ENCODE measurements around the gene REEP1.

The REEP1 gene

GRCh38 chr2:86213056-86213455 is 124.4 kb downstream of the REEP1 start:
- no peak for DNase-seq (ENCODE audit: insufficient read length, low spot score)
- no peak for FAIRE-seq
- TF ChIP-seq, protein P1, sequence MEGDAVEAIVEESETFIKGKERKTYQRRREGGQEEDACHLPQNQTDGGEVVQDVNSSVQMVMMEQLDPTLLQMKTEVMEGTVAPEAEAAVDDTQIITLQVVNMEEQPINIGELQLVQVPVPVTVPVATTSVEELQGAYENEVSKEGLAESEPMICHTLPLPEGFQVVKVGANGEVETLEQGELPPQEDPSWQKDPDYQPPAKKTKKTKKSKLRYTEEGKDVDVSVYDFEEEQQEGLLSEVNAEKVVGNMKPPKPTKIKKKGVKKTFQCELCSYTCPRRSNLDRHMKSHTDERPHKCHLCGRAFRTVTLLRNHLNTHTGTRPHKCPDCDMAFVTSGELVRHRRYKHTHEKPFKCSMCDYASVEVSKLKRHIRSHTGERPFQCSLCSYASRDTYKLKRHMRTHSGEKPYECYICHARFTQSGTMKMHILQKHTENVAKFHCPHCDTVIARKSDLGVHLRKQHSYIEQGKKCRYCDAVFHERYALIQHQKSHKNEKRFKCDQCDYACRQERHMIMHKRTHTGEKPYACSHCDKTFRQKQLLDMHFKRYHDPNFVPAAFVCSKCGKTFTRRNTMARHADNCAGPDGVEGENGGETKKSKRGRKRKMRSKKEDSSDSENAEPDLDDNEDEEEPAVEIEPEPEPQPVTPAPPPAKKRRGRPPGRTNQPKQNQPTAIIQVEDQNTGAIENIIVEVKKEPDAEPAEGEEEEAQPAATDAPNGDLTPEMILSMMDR (IDR thresholded peaks at IDR 0.05; ENCODE audit: insufficient read depth, missing control alignments), result no peak

DNA sequence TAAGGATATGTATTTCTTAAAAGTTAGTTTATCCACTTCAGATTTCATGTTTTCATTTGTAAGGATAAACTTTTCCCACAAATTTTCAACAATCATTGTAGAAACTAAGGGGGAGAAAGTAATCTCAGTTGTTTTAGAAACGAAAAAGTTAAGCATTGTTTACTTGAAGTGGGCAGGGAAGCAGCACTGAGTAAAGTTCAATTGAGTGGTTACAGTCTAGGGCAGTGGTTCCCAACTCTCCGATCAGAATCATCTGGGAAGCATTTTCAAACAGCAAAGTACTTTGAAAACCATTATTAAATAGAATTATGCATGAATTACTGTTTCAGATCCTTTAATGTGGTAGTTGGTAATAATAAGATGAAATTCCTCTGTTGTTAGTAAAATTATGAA is 125.6 kb downstream of the REEP1 start:
- FAIRE-seq, result no peak
- DNase-seq (ENCODE audit: insufficient read length, low spot score), result no peak
- TF ChIP-seq, protein P1 (IDR thresholded peaks at IDR 0.05; ENCODE audit: insufficient read depth, missing control alignments), result no peak

DNA sequence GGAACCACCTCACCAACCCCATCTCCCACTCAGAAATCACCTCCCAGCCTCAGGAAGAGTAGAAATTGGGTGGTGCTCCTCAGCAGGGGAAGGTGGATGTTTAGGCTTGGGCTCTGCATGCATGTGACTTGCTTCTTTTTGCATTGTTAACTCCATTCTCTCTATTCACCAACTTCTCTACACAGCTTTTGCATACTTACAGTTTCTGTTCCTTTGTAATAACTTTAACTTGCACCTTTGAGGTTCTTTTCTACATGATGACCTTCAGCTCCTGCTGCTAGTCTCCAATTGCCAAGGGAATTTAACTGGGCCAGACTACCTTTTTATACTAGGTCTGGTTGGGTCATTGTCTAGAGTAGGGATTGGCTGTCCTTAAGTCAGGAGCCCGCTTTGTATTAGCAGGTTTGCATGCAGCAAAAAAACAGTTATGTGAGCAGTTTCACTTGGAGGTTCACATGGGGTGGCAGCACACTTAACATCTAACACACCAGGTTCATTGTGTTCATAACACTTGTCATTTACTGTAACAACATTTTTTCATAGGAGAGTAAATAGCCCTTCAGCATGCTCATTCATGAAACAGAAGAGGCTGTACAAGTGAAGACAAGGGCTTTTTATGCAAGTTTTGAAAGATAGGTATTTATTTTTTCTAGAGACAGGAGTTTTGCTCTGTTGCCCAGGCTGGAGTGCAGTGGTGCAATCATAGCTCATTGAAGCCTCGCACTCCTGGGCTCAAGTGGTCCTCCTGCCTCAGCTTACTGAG is 126.2 kb downstream of the REEP1 start:
- DNase-seq (ENCODE audit: insufficient read length, low spot score) (no peak), FAIRE-seq (no peak)
- TF ChIP-seq, protein P1 (IDR thresholded peaks at IDR 0.05; ENCODE audit: insufficient read depth, missing control alignments), result no peak

- TF ChIP-seq, protein P1 (IDR thresholded peaks at IDR 0.05; ENCODE audit: insufficient read depth, missing control alignments), result no peak
- FAIRE-seq, result no peak
- no peak for DNase-seq (ENCODE audit: insufficient read length, low spot score)
Observed at GRCh38 chr2:86204458-86204857, 133.0 kb downstream of the REEP1 start.

DNA sequence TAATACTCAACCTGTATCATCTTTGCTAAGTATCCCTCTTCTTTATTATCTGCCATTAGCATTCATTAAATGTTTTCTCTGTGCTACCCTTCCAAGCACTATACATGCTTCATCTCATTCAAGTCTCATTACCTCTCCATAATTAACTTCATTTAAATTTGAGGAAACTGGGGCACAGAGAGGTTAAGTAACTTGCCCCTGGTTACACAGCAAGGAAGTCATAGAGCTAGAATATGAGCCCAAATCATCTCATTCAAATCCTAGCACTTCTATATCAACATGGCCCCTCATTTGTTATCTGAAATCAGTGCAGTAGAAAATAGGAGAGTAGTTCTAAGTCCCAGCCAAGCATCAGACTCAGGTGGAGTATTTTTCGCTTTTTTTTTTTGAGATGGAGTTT is 133.8 kb downstream of the REEP1 start:
- DNase-seq (ENCODE audit: insufficient read length, low spot score) (no peak), FAIRE-seq (no peak)
- TF ChIP-seq, protein P1 (IDR thresholded peaks at IDR 0.05; ENCODE audit: insufficient read depth, missing control alignments), result no peak

DNA sequence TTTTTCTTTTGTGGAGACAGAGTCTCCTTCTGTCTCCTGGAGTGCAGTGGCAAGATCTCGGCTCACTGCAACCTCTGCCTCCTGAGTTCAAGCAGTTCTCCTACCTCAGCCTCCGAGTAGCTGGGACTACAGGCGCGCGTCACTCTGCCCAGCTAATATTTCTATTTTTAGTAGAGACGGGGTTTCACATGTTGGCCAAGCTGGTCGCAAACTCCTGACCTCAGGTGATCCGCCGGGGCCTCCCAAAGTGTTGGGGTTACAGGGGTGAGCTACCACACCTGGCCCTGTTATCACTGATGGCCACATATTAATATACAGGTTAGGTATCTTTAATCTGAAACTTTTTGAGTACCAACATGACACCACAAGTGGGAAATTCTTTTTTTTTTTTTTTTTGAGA is 134.7 kb downstream of the REEP1 start:
- DNase-seq (ENCODE audit: insufficient read length, low spot score) (no peak), FAIRE-seq (no peak)
- TF ChIP-seq, protein P1 (IDR thresholded peaks at IDR 0.05; ENCODE audit: insufficient read depth, missing control alignments), result no peak

- TF ChIP-seq, protein P1 (IDR thresholded peaks at IDR 0.05; ENCODE audit: insufficient read depth, missing control alignments), result no peak
- FAIRE-seq, result no peak
- no peak for DNase-seq (ENCODE audit: insufficient read length, low spot score)
Observed at GRCh38 chr2:86202336-86202692, 135.1 kb downstream of the REEP1 start.
